HepG2 (cell line): ENCODE measurements around the gene SRP9. TPM values are rescaled to one million over a fixed set of nuclear protein-coding genes. Genes with fewer than 3 reads are reported as not detected.

Experiments
- ATF1 ChIP-seq: IDR thresholded peaks from 2 replicates; pipeline ENCODE4 v1.6.1; 2016; ENCODE audit warnings: mild to moderate bottlenecking, control low read depth
- DMAP1 ChIP-seq: IDR thresholded peaks from 2 replicates; pipeline ENCODE4 v1.6.1; 2016
- GFI1 ChIP-seq: sonication (generic); formaldehyde crosslinking; IDR thresholded peaks from 2 replicates; pipeline ENCODE4 v1.5.0; 2020; ENCODE audit warnings: missing genetic modification reagents, mild to moderate bottlenecking, borderline replicate concordance
- HIVEP1 ChIP-seq: sonication (generic); formaldehyde crosslinking; IDR thresholded peaks from 2 replicates; pipeline ENCODE4 v1.4.0; 2020; ENCODE audit warnings: mild to moderate bottlenecking, missing genetic modification reagents
- HNF4A ChIP-seq: sonication (generic); formaldehyde crosslinking; IDR thresholded peaks from 2 replicates; pipeline ENCODE4 v1.4.0; 2020; ENCODE audit warnings: missing genetic modification reagents
- HNF4G ChIP-seq, 2 experiments: sonication (generic) in 1 of 2; formaldehyde crosslinking in 1 of 2; IDR thresholded peaks; 2 replicates each; pipeline versions ENCODE4 v1.4.0 to v1.6.1; 2011 to 2020; ENCODE audit warnings: borderline replicate concordance in 2 of 2, low read depth in 2 of 2, mild to moderate bottlenecking in 2 of 2, low read length in 1 of 2, missing genetic modification reagents in 1 of 2, moderate library complexity in 1 of 2
- MIER2 ChIP-seq: IDR thresholded peaks from 2 replicates; pipeline ENCODE4 v1.6.1; 2016; ENCODE audit warnings: missing biosample characterization, missing genetic modification reagents
- SALL1 ChIP-seq: sonication (generic); formaldehyde crosslinking; IDR thresholded peaks from 2 replicates; pipeline ENCODE4 v1.8.0; 2022; ENCODE audit warnings: mild to moderate bottlenecking, missing genetic modification reagents
- SALL2 ChIP-seq: sonication (generic); formaldehyde crosslinking; IDR thresholded peaks from 2 replicates; pipeline ENCODE4 v1.8.1; 2023; ENCODE audit warnings: mild to moderate bottlenecking, missing genetic modification reagents, inconsistent platforms
- ZNF207 ChIP-seq: fragments of 450-650 bp; IDR thresholded peaks from 2 replicates; pipeline ENCODE4 v1.6.1; 2016; ENCODE audit warnings: antibody characterized with exemption, borderline replicate concordance
- ZNF460 ChIP-seq: sonication (generic); formaldehyde crosslinking; IDR thresholded peaks from 2 replicates; pipeline ENCODE4 v1.5.1; 2020; ENCODE audit warnings: missing genetic modification reagents, mild to moderate bottlenecking, borderline replicate concordance
- ZNF557 ChIP-seq: sonication (generic); formaldehyde crosslinking; IDR thresholded peaks from 2 replicates; pipeline ENCODE4 v1.4.0; 2020; ENCODE audit warnings: missing genetic modification reagents
- ZNF839 ChIP-seq: sonication (generic); formaldehyde crosslinking; IDR thresholded peaks from 2 replicates; pipeline ENCODE4 v1.4.0; 2020; ENCODE audit warnings: missing genetic modification reagents, mild to moderate bottlenecking, borderline replicate concordance
- polyA plus RNA-seq, 8 experiments: library from polyadenylated mRNA; depleted of rRNA in 3 of 8; stranded (reverse) in 7 of 8; unstranded in 1 of 8; fragments of >200 nt; fragmentation: Illumina TruSeq in 4 of 8; extraction: Trizol in 4 of 8; gene quantifications; 2 replicates each; pipeline versions ENCODE4 v1.2.1 to v1.2.3, GENCODE V29; 2011 to 2016; ENCODE audit warnings: low read depth in 4 of 8, missing spikeins in 1 of 8, mixed read lengths in 1 of 8; ENCODE audit not compliant: insufficient read depth in 1 of 8
- total RNA-seq, 5 experiments: library from RNA; depleted of rRNA; stranded (reverse); fragments of >200 nt; fragmentation: Illumina TruSeq; extraction: Trizol; gene quantifications; 2 replicates each; pipeline ENCODE4 v1.2.3, GENCODE V29; 2016; ENCODE audit warnings: low read depth in 1 of 5
- TF ChIP-seq, protein P1 (sequence below): sonication (generic); formaldehyde crosslinking; IDR thresholded peaks from 2 replicates; pipeline ENCODE4 v1.5.0; 2020; ENCODE audit warnings: mild to moderate bottlenecking, missing genetic modification reagents
- TF ChIP-seq, protein P2 (sequence below): sonication (generic); formaldehyde crosslinking; IDR thresholded peaks from 2 replicates; pipeline ENCODE4 v1.4.0; 2020; ENCODE audit warnings: mild to moderate bottlenecking, missing genetic modification reagents
- TF ChIP-seq, protein P3 (sequence below), 2 experiments: sonication (generic) in 1 of 2; formaldehyde crosslinking in 1 of 2; IDR thresholded peaks; 2 replicates each; pipeline versions ENCODE4 v1.6.1 to v1.9.0; 2014 to 2022; ENCODE audit warnings: antibody characterized with exemption in 1 of 2, borderline replicate concordance in 1 of 2, inconsistent platforms in 1 of 2, low read depth in 1 of 2, missing genetic modification reagents in 1 of 2
- TF ChIP-seq, protein P4 (sequence below): IDR thresholded peaks from 2 replicates; pipeline ENCODE4 v1.6.1; 2016; ENCODE audit warnings: missing compliant biosample characterization, missing genetic modification reagents, borderline replicate concordance

Gene SRP9
- total and polyA plus RNA-seq, 2 of the 13 experiments (the other 11 are each of a cell fraction or from before 2014, with no cell fraction given): 251 to 307 TPM

DNA sequence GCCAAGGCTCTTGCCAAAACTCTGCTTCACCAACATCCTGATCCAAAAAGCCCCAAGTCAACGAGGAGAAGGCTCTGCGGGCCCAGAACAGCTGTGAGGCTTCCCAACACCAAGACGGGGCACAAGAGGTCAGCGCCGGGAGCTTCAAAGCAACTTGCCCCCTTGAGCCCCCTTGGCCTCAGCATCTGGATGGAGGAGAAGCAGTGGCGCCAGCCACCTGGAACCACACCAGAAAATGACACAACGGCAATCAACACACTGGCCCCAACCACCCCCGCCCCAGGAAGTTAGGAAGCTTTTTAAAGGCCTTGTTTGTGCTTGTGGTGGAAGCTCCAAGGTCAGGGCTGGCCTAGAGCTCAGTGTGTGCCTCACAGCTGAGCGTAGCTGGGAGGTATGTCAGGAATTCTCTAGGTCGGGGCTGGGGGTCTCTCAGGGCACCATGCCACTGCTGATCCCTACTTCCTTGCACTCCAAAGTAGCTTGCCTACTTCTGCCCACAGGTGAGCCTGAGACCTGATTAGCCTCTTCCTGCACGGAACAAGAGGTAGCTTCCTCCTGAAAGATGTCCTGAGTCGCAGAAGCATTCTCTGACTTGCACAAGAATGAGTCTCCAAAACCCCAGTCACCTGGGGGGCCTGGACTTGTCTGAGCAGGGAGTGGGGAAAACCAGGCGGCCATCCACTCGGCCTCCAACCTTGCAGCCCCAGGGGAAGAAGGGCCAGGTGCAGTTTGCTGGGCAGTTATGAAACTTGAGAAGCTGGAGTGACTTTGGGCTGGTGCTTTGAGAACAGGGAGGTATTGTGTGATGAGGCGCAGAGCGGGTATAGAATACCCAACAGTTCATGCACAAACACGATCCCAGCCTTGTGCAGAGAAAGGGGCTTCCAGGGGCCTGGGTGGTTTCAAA lies 9.7 kb upstream of the SRP9 start (continued):
- peak; percentile 40; the same call in 1 of the 2 replicates for TF ChIP-seq DMAP1
- no peak for TF ChIP-seq ZNF207
- TF ChIP-seq SALL2 (CRISPR knock-in tag): no peak
- TF ChIP-seq HNF4A (CRISPR knock-in tag): peak; percentile 65
- TF ChIP-seq, protein P1, sequence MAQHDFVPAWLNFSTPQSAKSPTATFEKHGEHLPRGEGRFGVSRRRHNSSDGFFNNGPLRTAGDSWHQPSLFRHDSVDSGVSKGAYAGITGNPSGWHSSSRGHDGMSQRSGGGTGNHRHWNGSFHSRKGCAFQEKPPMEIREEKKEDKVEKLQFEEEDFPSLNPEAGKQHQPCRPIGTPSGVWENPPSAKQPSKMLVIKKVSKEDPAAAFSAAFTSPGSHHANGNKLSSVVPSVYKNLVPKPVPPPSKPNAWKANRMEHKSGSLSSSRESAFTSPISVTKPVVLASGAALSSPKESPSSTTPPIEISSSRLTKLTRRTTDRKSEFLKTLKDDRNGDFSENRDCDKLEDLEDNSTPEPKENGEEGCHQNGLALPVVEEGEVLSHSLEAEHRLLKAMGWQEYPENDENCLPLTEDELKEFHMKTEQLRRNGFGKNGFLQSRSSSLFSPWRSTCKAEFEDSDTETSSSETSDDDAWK (CRISPR knock-in tag): no peak
- TF ChIP-seq SALL1 (CRISPR knock-in tag): peak; percentile 87
- no peak for TF ChIP-seq ZNF460 (CRISPR knock-in tag)
- TF ChIP-seq ATF1 (CRISPR knock-in tag): no peak
- TF ChIP-seq HNF4G (IDR thresholded peaks at IDR 0.05; ENCODE audit: borderline replicate concordance, low read depth, low read length): 0 out of 2 replicates have a peak, but pooled peaks have one; percentile 32
- no peak for TF ChIP-seq HNF4G (CRISPR knock-in tag; IDR thresholded peaks at IDR 0.05; ENCODE audit: borderline replicate concordance, low read depth)
- TF ChIP-seq, protein P2, sequence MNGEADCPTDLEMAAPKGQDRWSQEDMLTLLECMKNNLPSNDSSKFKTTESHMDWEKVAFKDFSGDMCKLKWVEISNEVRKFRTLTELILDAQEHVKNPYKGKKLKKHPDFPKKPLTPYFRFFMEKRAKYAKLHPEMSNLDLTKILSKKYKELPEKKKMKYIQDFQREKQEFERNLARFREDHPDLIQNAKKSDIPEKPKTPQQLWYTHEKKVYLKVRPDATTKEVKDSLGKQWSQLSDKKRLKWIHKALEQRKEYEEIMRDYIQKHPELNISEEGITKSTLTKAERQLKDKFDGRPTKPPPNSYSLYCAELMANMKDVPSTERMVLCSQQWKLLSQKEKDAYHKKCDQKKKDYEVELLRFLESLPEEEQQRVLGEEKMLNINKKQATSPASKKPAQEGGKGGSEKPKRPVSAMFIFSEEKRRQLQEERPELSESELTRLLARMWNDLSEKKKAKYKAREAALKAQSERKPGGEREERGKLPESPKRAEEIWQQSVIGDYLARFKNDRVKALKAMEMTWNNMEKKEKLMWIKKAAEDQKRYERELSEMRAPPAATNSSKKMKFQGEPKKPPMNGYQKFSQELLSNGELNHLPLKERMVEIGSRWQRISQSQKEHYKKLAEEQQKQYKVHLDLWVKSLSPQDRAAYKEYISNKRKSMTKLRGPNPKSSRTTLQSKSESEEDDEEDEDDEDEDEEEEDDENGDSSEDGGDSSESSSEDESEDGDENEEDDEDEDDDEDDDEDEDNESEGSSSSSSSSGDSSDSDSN (CRISPR knock-in tag): peak; percentile 20; the same call in 1 of the 2 replicates
- no peak for TF ChIP-seq ZNF557 (CRISPR knock-in tag)
- no peak for TF ChIP-seq ZNF839 (CRISPR knock-in tag)
- TF ChIP-seq HIVEP1: 0 out of 2 replicates have a peak, but pooled peaks have one; percentile 32
- TF ChIP-seq, protein P3, sequence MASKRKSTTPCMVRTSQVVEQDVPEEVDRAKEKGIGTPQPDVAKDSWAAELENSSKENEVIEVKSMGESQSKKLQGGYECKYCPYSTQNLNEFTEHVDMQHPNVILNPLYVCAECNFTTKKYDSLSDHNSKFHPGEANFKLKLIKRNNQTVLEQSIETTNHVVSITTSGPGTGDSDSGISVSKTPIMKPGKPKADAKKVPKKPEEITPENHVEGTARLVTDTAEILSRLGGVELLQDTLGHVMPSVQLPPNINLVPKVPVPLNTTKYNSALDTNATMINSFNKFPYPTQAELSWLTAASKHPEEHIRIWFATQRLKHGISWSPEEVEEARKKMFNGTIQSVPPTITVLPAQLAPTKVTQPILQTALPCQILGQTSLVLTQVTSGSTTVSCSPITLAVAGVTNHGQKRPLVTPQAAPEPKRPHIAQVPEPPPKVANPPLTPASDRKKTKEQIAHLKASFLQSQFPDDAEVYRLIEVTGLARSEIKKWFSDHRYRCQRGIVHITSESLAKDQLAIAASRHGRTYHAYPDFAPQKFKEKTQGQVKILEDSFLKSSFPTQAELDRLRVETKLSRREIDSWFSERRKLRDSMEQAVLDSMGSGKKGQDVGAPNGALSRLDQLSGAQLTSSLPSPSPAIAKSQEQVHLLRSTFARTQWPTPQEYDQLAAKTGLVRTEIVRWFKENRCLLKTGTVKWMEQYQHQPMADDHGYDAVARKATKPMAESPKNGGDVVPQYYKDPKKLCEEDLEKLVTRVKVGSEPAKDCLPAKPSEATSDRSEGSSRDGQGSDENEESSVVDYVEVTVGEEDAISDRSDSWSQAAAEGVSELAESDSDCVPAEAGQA (IDR thresholded peaks at IDR 0.05; ENCODE audit: low read depth): no peak
- TF ChIP-seq, protein P3 (CRISPR knock-in tag; IDR thresholded peaks at IDR 0.05; ENCODE audit: borderline replicate concordance): no peak
- TF ChIP-seq, protein P4, sequence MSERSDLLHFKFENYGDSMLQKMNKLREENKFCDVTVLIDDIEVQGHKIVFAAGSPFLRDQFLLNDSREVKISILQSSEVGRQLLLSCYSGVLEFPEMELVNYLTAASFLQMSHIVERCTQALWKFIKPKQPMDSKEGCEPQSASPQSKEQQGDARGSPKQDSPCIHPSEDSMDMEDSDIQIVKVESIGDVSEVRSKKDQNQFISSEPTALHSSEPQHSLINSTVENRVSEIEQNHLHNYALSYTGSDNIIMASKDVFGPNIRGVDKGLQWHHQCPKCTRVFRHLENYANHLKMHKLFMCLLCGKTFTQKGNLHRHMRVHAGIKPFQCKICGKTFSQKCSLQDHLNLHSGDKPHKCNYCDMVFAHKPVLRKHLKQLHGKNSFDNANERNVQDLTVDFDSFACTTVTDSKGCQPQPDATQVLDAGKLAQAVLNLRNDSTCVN: peak; percentile 68; the same call in 1 of the 2 replicates
- TF ChIP-seq MIER2 (CRISPR knock-in tag): no peak; the same call in 1 of the 2 replicates
- peak; percentile 63 for TF ChIP-seq GFI1 (CRISPR knock-in tag)
